CD4-positive, alpha-beta T cell (primary cell): ENCODE data around the gene GRM8. TPM values are rescaled to one million over a fixed set of nuclear protein-coding genes. Genes with fewer than 3 reads are reported as not detected.

Source experiments
- ATAC-seq: fragments of 200-7000 bp; cut with Tn5 transposase; one replicate; pipeline ENCODE4 v1.10.0; 2022; ENCODE audit warnings: mild to moderate bottlenecking; ENCODE audit not compliant: poor library complexity
- CTCF ChIA-PET: fragments of 350-600 bp; sonication (Branson Sonifier 250); formaldehyde crosslinking; loops from one replicate; lab custom pipeline; 2021; ENCODE audit warnings: antibody characterized with exemption, inconsistent platforms; lab: Charles Lee
- POLR2A ChIA-PET: fragments of 350-600 bp; sonication (Branson Sonifier 250); formaldehyde crosslinking; loops from one replicate; lab custom pipeline; 2021; ENCODE audit warnings: antibody characterized with exemption, inconsistent platforms; lab: Charles Lee
- DNase-seq, 14 experiments: peaks; one replicate each; pipeline ENCODE4 v3.0.0-alpha.2; 2013 to 2020; ENCODE audit warnings: mixed read lengths in 2 of 14
- H3K27ac ChIP-seq, 2 donors: one replicate each; pipeline versions ENCODE4 v1.5.1 to v1.7.0; 2013; ENCODE audit warnings: low read length in 2 of 2, low read depth in 1 of 2, mild to moderate bottlenecking in 1 of 2
- H3K27me3 ChIP-seq, 2 experiments: 1 replicate in 1 of 2; 2 replicates in 1 of 2; pipeline versions ENCODE4 v1.6.1 to v1.7.0; 2013; ENCODE audit warnings: low read length in 2 of 2, control low read depth in 1 of 2, mild to moderate bottlenecking in 1 of 2, moderate library complexity in 1 of 2; ENCODE audit not compliant: insufficient read depth in 2 of 2, control insufficient read depth in 1 of 2
- H3K36me3 ChIP-seq: one replicate; pipeline ENCODE4 v1.6.1; 2013; ENCODE audit warnings: low read length, control low read depth; ENCODE audit not compliant: insufficient read depth
- H3K4me1 ChIP-seq: one replicate; pipeline ENCODE4 v1.6.1; 2013; ENCODE audit warnings: low read length, control low read depth; ENCODE audit not compliant: insufficient read depth
- H3K4me3 ChIP-seq: one replicate; pipeline ENCODE4 v1.5.1; 2013; ENCODE audit warnings: mild to moderate bottlenecking, low read length, moderate library complexity
- H3K9me3 ChIP-seq, 2 experiments: 1 replicate in 1 of 2; 2 replicates in 1 of 2; pipeline versions ENCODE4 v1.6.1 to v1.7.0; 2013; ENCODE audit warnings: low read length in 2 of 2, mild to moderate bottlenecking in 2 of 2, control low read depth in 1 of 2, moderate library complexity in 1 of 2; ENCODE audit not compliant: control insufficient read depth in 1 of 2, insufficient read depth in 1 of 2
- H3K27ac Mint-ChIP-seq: one replicate; pipeline ENCODE4 v1.8.0; 2020; ENCODE audit warnings: mixed read lengths
- H3K27me3 Mint-ChIP-seq: one replicate; pipeline ENCODE4 v1.8.0; 2021; ENCODE audit warnings: mixed read lengths
- H3K36me3 Mint-ChIP-seq: one replicate; pipeline ENCODE4 v1.8.0; 2021; ENCODE audit warnings: low read depth, mixed read lengths
- H3K4me1 Mint-ChIP-seq: one replicate; pipeline ENCODE4 v1.8.0; 2021; ENCODE audit warnings: low read depth, mixed read lengths
- H3K4me3 Mint-ChIP-seq: one replicate; pipeline ENCODE4 v1.8.0; 2020; ENCODE audit warnings: mild to moderate bottlenecking, mixed read lengths
- H3K9me3 Mint-ChIP-seq: one replicate; pipeline ENCODE4 v1.8.0; 2020; ENCODE audit warnings: mixed read lengths
- intact Hi-C, 2 experiments: fragments of 100-400 bp; cut with DNase I in 1 of 2; cut with micrococcal nuclease in 1 of 2; formaldehyde crosslinking; loops; one replicate each; pipeline versions ENCODE4 v1.15.1 to v1.9.0; 2023 to 2025; cut with DNase I, micrococcal nuclease
- total RNA-seq, 174 experiments: library from RNA in 2 of 174; stranded (reverse) in 2 of 174; gene quantifications; one replicate each; pipeline ENCODE4 v1.2.3 and lab custom pipeline; 2021 to 2026
- TF ChIP-seq, protein P1 (sequence below): fragments of 200-600 bp; IDR thresholded peaks from one replicate; pipeline ENCODE4 v1.8.0; 2022; ENCODE audit warnings: antibody characterized with exemption, mild to moderate bottlenecking

The GRM8 gene
- total RNA-seq, 2 experiments from 2014 or later, result not detected

DNA sequence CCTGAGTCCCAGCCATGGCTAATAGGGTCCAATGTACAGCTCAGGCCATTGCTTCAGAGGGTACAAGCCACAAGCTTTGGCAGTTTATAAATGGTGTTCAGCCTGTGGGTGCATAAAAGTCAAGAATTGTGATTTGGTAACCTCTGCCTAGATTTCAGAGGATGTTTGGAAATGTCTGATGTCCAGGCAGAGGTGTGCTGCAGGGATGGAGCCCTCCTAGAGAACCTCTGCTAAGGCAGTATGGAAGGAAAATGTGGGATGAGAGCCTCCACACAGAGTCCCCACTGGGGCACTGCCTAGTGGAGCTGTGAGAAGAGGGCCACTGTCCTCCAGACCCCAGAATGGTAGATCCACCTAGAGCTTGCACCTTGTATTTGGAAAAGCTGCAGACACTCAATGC lies 779.9 kb downstream of the GRM8 start:
- DNase-seq, result no peak
- no peak overlapping the region for H3K4me3 ChIP-seq
- Mint-ChIP-seq H3K4me3 (no peak overlapping the region), H3K9me3 (peaks cover 9% of the 10 kb centered on the region), H3K4me1 (no peaks in the 10 kb centered on the region), H3K27me3 (no peaks in the 10 kb centered on the region), H3K36me3 (no peaks in the 10 kb centered on the region), H3K27ac (no peak overlapping the region)
- TF ChIP-seq, protein P1, sequence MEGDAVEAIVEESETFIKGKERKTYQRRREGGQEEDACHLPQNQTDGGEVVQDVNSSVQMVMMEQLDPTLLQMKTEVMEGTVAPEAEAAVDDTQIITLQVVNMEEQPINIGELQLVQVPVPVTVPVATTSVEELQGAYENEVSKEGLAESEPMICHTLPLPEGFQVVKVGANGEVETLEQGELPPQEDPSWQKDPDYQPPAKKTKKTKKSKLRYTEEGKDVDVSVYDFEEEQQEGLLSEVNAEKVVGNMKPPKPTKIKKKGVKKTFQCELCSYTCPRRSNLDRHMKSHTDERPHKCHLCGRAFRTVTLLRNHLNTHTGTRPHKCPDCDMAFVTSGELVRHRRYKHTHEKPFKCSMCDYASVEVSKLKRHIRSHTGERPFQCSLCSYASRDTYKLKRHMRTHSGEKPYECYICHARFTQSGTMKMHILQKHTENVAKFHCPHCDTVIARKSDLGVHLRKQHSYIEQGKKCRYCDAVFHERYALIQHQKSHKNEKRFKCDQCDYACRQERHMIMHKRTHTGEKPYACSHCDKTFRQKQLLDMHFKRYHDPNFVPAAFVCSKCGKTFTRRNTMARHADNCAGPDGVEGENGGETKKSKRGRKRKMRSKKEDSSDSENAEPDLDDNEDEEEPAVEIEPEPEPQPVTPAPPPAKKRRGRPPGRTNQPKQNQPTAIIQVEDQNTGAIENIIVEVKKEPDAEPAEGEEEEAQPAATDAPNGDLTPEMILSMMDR, result no peak
- no peaks in the 10 kb centered on the region for H3K27me3 ChIP-seq
- CTCF ChIA-PET, result no interaction called here
- no peaks in the 10 kb centered on the region for H3K4me1 ChIP-seq
- H3K9me3 ChIP-seq, result peaks cover 8% of the 10 kb centered on the region in 2 experiments
- no peak for ATAC-seq
- POLR2A ChIA-PET, result no interaction called here
- H3K36me3 ChIP-seq, result no peaks in the 10 kb centered on the region
- intact Hi-C loops, result no loop called here
- no peak overlapping the region for H3K27ac ChIP-seq

DNA sequence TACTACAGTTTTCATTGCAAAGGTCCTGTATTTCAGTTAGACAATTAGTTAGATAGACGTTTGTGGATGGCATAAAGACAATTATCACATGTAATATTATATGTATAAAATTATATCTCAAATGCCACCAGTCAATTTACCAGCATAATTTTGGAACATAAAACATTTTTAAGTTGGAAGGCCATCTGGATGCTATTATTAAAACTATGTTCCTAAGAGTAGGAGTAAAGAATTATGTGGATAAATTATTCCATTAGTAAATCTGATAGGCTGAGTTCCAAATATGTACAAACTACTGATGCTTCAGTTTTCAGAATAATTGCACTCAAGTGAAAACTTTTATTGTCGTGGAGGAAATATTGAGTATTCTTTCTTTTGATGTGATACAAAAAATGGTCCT lies 790.3 kb downstream of the GRM8 start:
- DNase-seq (no peak), ATAC-seq (no peak)
- no peaks in the 10 kb centered on the region for H3K4me1 ChIP-seq
- Mint-ChIP-seq H3K9me3 (no peaks in the 10 kb centered on the region), H3K36me3 (no peaks in the 10 kb centered on the region), H3K27me3 (no peaks in the 10 kb centered on the region), H3K4me3 (no peak overlapping the region), H3K4me1 (no peaks in the 10 kb centered on the region), H3K27ac (no peak overlapping the region)
- H3K9me3 ChIP-seq, result no peaks in the 10 kb centered on the region
- H3K4me3 ChIP-seq, result no peak overlapping the region
- H3K27me3 ChIP-seq, result no peaks in the 10 kb centered on the region
- ChIA-PET CTCF (no interaction called here), POLR2A (no interaction called here)
- intact Hi-C loops, result no loop called here
- TF ChIP-seq, protein P1, result no peak
- H3K36me3 ChIP-seq, result no peaks in the 10 kb centered on the region
- no peak overlapping the region for H3K27ac ChIP-seq

DNA sequence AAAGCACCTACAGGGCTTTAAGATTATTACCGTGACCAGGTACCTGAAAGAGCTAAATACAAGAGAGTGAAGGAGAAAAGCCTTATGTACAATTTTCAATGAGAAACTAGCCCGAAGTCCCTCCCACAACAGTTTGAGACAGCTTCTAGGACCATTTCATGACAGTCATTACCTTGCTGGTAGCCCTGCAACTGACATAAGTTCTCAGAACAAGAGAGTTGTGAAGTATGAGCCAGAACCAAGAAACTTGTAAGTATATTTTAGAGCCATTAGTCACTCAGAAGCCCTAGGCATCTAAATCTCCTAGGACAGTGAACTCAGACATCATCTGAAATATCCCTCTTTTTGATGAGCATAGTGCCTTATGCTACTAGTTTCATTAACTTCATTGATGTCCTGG lies 792.1 kb downstream of the GRM8 start:
- no peak overlapping the region for H3K4me3 Mint-ChIP-seq

More for the DNA sequence above, 792.1 kb downstream of the GRM8 start:
- no peaks in the 10 kb centered on the region for H3K9me3 ChIP-seq
- H3K36me3 Mint-ChIP-seq, result no peaks in the 10 kb centered on the region
- no peak overlapping the region for H3K27ac Mint-ChIP-seq
- no peaks in the 10 kb centered on the region for H3K4me1 ChIP-seq
- no peaks in the 10 kb centered on the region for H3K27me3 Mint-ChIP-seq
- ChIA-PET POLR2A (no interaction called here), CTCF (no interaction called here)
- H3K4me3 ChIP-seq, result no peak overlapping the region
- H3K4me1 Mint-ChIP-seq, result no peaks in the 10 kb centered on the region
- TF ChIP-seq, protein P1, result no peak
- no peak for DNase-seq
- no peak overlapping the region for H3K27ac ChIP-seq
- ATAC-seq, result no peak
- intact Hi-C loops, result no loop called here
- H3K36me3 ChIP-seq, result no peaks in the 10 kb centered on the region
- no peaks in the 10 kb centered on the region for H3K27me3 ChIP-seq
- no peaks in the 10 kb centered on the region for H3K9me3 Mint-ChIP-seq
